ENCODE results near the gene PAPSS1.
A peak's percentile ranks its signal among the peaks of the same experiment; 100 is the strongest.

Gene PAPSS1

DNA sequence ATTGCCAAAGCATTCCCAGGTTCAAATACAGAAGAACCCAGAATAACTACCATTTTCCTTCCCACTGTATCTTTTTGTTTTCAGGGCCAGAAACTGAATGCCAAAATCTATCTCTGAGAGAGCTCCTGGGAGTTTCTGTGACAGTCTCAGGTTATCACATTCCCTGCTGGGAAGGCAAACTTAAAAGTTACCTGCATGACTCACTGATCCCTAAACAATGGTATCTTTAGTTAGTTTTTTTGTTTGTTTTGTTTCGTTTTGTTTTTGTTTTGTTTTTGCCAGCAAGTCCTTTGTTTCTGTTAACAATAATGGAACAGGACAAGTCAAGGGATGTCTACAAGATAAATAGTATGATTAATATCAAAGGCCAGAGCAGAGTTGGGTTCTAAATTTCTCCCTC is 34.3 kb downstream of the PAPSS1 start:
- no peak for DNase-seq (ENCODE audit: low read depth)
- TF ChIP-seq, protein P1, sequence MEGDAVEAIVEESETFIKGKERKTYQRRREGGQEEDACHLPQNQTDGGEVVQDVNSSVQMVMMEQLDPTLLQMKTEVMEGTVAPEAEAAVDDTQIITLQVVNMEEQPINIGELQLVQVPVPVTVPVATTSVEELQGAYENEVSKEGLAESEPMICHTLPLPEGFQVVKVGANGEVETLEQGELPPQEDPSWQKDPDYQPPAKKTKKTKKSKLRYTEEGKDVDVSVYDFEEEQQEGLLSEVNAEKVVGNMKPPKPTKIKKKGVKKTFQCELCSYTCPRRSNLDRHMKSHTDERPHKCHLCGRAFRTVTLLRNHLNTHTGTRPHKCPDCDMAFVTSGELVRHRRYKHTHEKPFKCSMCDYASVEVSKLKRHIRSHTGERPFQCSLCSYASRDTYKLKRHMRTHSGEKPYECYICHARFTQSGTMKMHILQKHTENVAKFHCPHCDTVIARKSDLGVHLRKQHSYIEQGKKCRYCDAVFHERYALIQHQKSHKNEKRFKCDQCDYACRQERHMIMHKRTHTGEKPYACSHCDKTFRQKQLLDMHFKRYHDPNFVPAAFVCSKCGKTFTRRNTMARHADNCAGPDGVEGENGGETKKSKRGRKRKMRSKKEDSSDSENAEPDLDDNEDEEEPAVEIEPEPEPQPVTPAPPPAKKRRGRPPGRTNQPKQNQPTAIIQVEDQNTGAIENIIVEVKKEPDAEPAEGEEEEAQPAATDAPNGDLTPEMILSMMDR (conservative IDR thresholded peaks at IDR 0.05; ENCODE audit: low read depth, low read length) = no peak

DNA sequence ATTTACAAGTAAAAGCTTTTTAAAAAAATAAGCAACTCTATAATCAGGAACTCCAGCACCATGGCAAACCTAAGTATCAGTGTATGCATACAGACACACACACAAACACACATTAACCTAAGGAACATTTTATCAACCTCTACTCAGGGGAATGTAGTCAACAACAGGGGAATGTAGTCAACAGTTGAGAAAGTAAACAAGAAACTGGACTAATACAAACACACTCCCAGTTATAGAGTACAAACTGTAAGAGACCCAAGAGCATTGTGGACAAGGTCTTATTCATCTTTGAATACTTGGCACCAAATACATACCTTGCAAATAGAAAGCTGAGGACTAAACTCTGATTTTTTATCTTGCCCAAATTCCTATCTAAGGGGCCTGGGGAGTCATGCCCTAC is 36.2 kb downstream of the PAPSS1 start:
- TF ChIP-seq, protein P1 (conservative IDR thresholded peaks at IDR 0.05; ENCODE audit: low read depth, low read length) = no peak
- no peak overlapping the region for H3K4me3 ChIP-seq (ENCODE audit: low read length)
- no peak for DNase-seq (ENCODE audit: low read depth)

More for the DNA sequence above, 34.3 kb downstream of the PAPSS1 start:
- H3K4me3 ChIP-seq (ENCODE audit: low read length) = no peak overlapping the region

DNA sequence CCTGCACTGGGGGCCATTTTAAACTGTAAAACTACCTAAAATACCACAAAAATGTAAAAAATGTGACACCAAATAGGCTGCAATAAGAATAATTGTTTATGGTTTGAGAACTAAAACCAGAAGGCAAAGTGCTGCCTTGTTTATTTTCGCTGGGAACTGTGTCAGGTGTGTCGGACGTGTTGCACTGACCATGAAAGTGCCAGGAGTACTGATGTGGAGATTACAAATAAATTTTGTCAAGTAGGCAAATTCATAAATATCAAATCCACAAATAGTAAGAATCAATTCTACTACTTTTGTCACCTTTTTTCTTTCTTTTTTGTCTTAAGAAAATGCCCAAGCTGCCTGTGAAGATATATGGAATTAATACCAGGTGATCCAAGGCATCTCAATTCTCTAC is 37.7 kb downstream of the PAPSS1 start:
- no peak for DNase-seq (ENCODE audit: low read depth)
- TF ChIP-seq, protein P1 (conservative IDR thresholded peaks at IDR 0.05; ENCODE audit: low read depth, low read length) = no peak
- no peak overlapping the region for H3K4me3 ChIP-seq (ENCODE audit: low read length)

DNA sequence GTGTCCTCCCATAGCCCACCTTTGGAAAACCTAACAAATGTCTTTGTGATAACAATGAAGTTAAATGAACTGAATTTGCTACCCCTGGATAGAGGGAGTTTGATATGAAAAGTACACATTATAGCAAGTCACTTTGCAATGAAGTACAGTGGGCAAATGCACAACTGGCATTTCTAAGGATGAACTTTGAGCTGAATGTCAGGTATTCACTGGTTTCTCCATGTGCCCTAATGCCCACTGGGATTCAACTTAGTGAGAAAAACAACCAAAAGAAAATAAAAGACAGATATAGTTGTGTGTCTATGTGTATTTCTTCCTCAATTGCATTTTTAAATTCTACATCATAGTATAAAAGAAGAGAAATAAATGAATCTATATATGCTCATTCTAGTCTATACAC is 51.0 kb downstream of the PAPSS1 start:
- TF ChIP-seq, protein P1 (conservative IDR thresholded peaks at IDR 0.05; ENCODE audit: low read depth, low read length) = no peak
- H3K4me3 ChIP-seq (ENCODE audit: low read length) = no peak overlapping the region
- DNase-seq (ENCODE audit: low read depth) = no peak

DNA sequence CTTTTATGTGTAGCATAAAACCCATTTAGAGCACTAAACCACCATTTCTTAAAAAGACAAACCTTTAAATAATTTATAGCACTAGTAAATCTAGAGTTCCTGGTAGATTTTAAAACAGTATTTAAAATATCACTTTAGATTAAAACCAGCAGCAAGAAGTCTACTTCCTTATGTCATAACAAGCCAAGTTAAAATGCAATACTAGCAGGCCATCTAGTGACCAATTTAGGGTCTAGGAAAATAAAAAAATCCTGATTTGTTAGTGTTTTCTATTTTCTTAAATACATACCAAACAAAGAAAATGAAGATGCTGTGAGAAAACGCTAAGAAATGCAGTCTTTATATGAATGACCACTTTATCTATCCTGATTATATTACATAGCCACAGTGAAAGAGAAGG is 53.9 kb downstream of the PAPSS1 start:
- DNase-seq (ENCODE audit: low read depth) = peak; percentile 18
- TF ChIP-seq, protein P1 (conservative IDR thresholded peaks at IDR 0.05; ENCODE audit: low read depth, low read length) = peak; percentile 47
- no peak overlapping the region for H3K4me3 ChIP-seq (ENCODE audit: low read length)

DNA sequence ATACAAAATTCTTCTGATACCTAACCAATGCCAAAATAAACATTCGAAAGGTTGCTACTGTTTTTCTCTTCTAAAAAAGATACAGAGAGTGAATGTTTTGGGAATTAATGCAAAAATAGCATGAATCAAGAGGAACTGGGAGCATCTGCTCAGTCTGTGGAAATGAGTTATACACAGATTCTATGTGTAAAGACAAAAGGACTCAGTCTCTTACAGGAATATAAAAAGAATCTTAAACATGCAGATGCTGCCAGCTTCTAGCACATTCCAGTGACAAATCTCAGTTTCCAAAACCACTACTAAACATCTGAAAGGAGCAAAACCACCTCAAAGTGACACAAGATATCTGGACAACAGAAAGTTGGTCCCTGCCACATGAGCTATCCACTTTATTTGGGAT is 55.0 kb downstream of the PAPSS1 start:
- H3K4me3 ChIP-seq (ENCODE audit: low read length) = no peak overlapping the region
- no peak for DNase-seq (ENCODE audit: low read depth)
- TF ChIP-seq, protein P1 (conservative IDR thresholded peaks at IDR 0.05; ENCODE audit: low read depth, low read length) = no peak

DNA sequence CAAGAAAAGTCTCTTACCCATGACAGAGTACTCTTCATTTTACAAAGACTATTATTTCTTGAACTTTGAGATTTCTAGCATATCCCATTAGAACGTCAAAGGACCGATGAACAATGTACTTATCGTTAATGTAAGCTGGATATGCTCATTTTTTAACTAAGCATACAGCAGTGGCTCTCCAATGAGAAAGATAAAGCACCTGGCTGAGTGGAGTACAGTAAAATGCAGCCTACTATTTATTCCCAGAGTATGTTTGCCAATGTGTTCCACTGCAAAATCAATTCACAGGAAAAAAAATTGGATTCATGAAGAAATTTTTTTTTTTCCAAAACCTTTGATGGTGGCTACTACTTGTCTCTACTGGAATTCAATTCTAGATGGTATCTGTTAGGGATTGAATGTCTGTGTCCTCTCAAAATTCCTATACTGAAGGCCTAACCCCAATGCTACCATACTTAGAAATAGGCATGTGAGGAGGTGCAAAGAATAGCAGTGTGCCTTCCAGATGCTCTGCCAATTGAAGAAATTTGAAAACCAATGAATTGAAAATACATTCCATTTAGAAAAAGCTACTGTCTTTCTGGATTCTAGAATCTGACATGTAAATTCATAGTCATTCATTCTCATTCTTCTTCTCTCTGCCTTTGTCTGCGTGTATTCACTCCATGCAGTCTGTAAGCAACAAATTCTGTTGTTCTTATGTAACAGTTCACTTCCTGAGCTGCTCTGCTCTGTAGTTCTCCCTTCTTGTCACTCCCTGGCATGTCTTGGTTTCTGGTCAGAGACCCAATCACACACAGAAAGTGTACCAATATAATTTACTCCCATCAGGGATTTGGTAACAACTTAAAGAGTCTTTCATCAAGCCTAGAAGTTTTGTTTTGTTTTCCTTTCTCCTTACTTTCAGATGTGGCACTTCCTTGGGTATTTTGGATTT is 61.4 kb downstream of the PAPSS1 start:
- TF ChIP-seq, protein P1 (conservative IDR thresholded peaks at IDR 0.05; ENCODE audit: low read depth, low read length) = no peak
- H3K4me3 ChIP-seq (ENCODE audit: low read length) = no peak overlapping the region
- DNase-seq (ENCODE audit: low read depth) = no peak
